OCI-LY3 (cell line): ENCODE results near the gene POLK.

Experiments used
- H2AFZ ChIP-seq: fragments of 200-600, 300-600 bp; shearing (Covaris generic); 2 replicates; pipeline ENCODE4 v1.6.0; 2014; ENCODE audit warnings: antibody characterized with exemption, low read depth, low read length
- H3K27ac ChIP-seq: fragments of 200-600, 300-600 bp; sonication (generic); 2 replicates; pipeline ENCODE4 v1.5.1; 2014; ENCODE audit warnings: mild to moderate bottlenecking, low read length, moderate library complexity, mixed read lengths
- H3K27me3 ChIP-seq: fragments of 200-600, 300-600 bp; sonication (generic); 2 replicates; pipeline ENCODE4 v1.6.1; 2014; ENCODE audit warnings: low read depth, low read length, mixed read lengths
- H3K36me3 ChIP-seq: fragments of 200-600, 300-600 bp; sonication (generic); replicated peaks from 2 replicates; pipeline ENCODE3; 2014; ENCODE audit warnings: low read depth, low read length, mixed read lengths
- H3K4me1 ChIP-seq: fragments of 300-600, 200-600 bp; sonication (generic); 2 replicates; pipeline ENCODE4 v1.6.1; 2014; ENCODE audit warnings: low read length, mixed read lengths
- H3K4me2 ChIP-seq: fragments of 200-600, 300-600 bp; sonication (generic); 2 replicates; pipeline ENCODE4 v1.6.1; 2014; ENCODE audit warnings: low read length, mixed read lengths
- H3K4me3 ChIP-seq: fragments of 300-600, 200-600 bp; sonication (generic); 2 replicates; pipeline ENCODE4 v1.5.1; 2014; ENCODE audit warnings: antibody characterized with exemption, mild to moderate bottlenecking, low read length, moderate library complexity
- H3K79me2 ChIP-seq: fragments of 300-600, 200-600 bp; shearing (Covaris generic); 2 replicates; pipeline ENCODE4 v1.6.1; 2014; ENCODE audit warnings: mild to moderate bottlenecking, low read length, mixed read lengths
- H3K9ac ChIP-seq: fragments of 300-600, 200-600 bp; shearing (Covaris generic); 2 replicates; pipeline ENCODE4 v1.6.0; 2014; ENCODE audit warnings: mild to moderate bottlenecking, low read length, moderate library complexity
- H3K9me3 ChIP-seq: fragments of 200-600, 300-600 bp; shearing (Covaris generic); 2 replicates; pipeline ENCODE4 v1.6.1; 2014; ENCODE audit warnings: low read length, mixed read lengths; ENCODE audit not compliant: insufficient read depth
- H4K20me1 ChIP-seq: fragments of 200-600, 300-600 bp; sonication (generic); 2 replicates; pipeline ENCODE4 v1.6.1; 2016; ENCODE audit warnings: low read length, mixed read lengths; ENCODE audit not compliant: insufficient read depth
- EZH2phosphoT487 ChIP-seq: fragments of 200-600 bp; shearing (Covaris generic); IDR thresholded peaks from 2 replicates; pipeline ENCODE4 v1.6.1; 2018; ENCODE audit warnings: antibody characterized with exemption, mixed run types, low read depth
- TF ChIP-seq, protein P1 (sequence below): fragments of 200-600, 300-600 bp; sonication (generic); IDR thresholded peaks from 2 replicates; pipeline ENCODE4 v1.5.1; 2014; ENCODE audit warnings: antibody characterized with exemption, low read length, low read depth

Gene POLK

GRCh38 chr5:75468593-75468992 lies 43.1 kb upstream of the POLK start:
- Histone ChIP-seq H4K20me1 (peaks cover 29% of the 10 kb centered on the region), H3K4me3 (no peak overlapping the region), H2AFZ (no peak overlapping the region), H3K27ac (no peak overlapping the region), H3K4me1 (no peaks in the 10 kb centered on the region), H3K79me2 (peaks cover 51% of the 10 kb centered on the region), H3K9me3 (peaks cover 13% of the 10 kb centered on the region), H3K27me3 (no peaks in the 10 kb centered on the region), H3K36me3 (peaks cover 29% of the 10 kb centered on the region), H3K4me2 (no peak overlapping the region), H3K9ac (no peak overlapping the region)
- no peak for TF ChIP-seq EZH2phosphoT487
- TF ChIP-seq, protein P1, sequence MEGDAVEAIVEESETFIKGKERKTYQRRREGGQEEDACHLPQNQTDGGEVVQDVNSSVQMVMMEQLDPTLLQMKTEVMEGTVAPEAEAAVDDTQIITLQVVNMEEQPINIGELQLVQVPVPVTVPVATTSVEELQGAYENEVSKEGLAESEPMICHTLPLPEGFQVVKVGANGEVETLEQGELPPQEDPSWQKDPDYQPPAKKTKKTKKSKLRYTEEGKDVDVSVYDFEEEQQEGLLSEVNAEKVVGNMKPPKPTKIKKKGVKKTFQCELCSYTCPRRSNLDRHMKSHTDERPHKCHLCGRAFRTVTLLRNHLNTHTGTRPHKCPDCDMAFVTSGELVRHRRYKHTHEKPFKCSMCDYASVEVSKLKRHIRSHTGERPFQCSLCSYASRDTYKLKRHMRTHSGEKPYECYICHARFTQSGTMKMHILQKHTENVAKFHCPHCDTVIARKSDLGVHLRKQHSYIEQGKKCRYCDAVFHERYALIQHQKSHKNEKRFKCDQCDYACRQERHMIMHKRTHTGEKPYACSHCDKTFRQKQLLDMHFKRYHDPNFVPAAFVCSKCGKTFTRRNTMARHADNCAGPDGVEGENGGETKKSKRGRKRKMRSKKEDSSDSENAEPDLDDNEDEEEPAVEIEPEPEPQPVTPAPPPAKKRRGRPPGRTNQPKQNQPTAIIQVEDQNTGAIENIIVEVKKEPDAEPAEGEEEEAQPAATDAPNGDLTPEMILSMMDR: no peak

DNA sequence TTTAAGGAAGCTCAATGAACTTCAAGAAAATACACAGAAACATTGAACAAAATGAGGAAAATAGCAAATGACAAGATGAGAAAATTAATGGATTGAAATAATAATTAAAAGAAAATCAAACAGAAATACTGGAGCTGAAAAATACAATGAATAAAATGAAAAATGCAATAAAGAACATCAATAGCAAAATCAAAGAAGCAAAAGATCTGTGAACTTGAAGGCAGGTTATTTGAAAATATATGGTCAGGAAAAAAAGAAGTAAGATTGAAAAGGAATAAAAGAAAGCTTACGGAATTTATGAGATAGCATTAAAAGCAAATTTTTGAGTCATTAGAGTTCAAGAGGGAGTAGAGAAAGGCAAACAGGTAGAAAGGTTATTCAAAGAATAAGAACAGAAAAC lies 42.7 kb upstream of the POLK start:
- Histone ChIP-seq H3K4me3 (no peak overlapping the region), H3K79me2 (peaks cover 51% of the 10 kb centered on the region), H3K27ac (no peak overlapping the region), H2AFZ (no peak overlapping the region), H3K4me1 (no peaks in the 10 kb centered on the region), H3K27me3 (no peaks in the 10 kb centered on the region), H3K4me2 (no peak overlapping the region), H3K9ac (no peak overlapping the region), H3K9me3 (peaks cover 13% of the 10 kb centered on the region), H3K36me3 (peaks cover 29% of the 10 kb centered on the region), H4K20me1 (peaks cover 29% of the 10 kb centered on the region)
- TF ChIP-seq, protein P1: no peak
- no peak for TF ChIP-seq EZH2phosphoT487

DNA sequence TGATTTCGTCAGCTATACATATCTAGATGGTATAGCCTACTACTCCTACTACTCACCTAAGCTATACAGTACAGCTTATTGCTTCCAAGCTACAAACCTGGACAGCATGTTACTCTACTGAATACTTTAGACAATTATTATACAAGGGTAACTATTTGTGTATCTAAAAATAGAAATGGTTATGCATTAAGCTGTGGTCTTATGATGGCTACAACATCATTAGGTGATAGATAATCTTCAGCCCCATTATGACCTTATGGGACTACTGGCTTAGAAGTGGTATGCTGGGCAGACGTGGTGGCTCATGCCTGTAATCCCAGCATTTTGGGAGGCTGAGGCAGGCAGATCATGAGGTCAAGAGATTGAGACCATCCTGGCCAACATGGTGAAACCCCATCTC lies 40.5 kb upstream of the POLK start:
- Histone ChIP-seq H4K20me1 (peaks cover 20% of the 10 kb centered on the region), H3K36me3 (peaks cover 29% of the 10 kb centered on the region), H3K27ac (no peak overlapping the region), H3K9me3 (peaks cover 13% of the 10 kb centered on the region), H3K9ac (no peak overlapping the region), H2AFZ (no peak overlapping the region), H3K27me3 (no peaks in the 10 kb centered on the region), H3K4me3 (no peak overlapping the region), H3K4me2 (no peak overlapping the region), H3K79me2 (peaks cover 41% of the 10 kb centered on the region), H3K4me1 (no peaks in the 10 kb centered on the region)
- TF ChIP-seq, protein P1: no peak
- TF ChIP-seq EZH2phosphoT487: no peak

DNA sequence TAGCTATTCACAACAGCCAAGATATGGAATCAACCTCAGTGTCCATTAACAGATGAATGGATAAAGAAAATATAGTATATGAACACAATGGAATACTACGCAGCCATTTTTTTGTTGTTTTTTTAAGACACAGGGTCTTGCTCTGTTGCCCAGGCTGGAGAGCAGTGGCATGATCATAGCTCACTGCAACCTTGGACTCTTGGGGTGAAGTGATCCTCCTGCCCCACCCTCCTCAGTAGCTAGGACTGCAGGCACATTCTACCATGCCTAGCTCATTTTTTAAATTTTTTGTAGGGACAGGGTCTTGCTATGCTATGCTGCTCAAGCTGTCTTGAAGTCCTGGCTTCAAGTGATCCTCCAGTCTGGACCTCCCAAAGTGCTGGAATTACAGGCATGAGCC lies 38.7 kb upstream of the POLK start:
- Histone ChIP-seq H3K4me3 (no peak overlapping the region), H3K9me3 (peaks cover 13% of the 10 kb centered on the region), H3K36me3 (peaks cover 27% of the 10 kb centered on the region), H3K9ac (no peak overlapping the region), H3K4me2 (no peak overlapping the region), H3K27ac (no peak overlapping the region), H4K20me1 (peaks cover 20% of the 10 kb centered on the region), H3K4me1 (no peaks in the 10 kb centered on the region), H3K79me2 (peaks cover 44% of the 10 kb centered on the region), H3K27me3 (no peaks in the 10 kb centered on the region), H2AFZ (no peak overlapping the region)
- no peak for TF ChIP-seq EZH2phosphoT487
- TF ChIP-seq, protein P1: no peak
